Esophagus muscularis mucosa (tissue), 4 donors: ENCODE measurements around the gene ATG16L2.

Experiments
- EP300 ChIP-seq: sonication (generic); formaldehyde crosslinking; IDR thresholded peaks from one replicate; pipeline ENCODE4 v1.6.1; 2017; ENCODE audit warnings: antibody characterized with exemption
- POLR2A ChIP-seq: fragments of 450-650 bp; IDR thresholded peaks from one replicate; pipeline ENCODE4 v1.6.1; 2017; ENCODE audit warnings: antibody characterized with exemption, moderate library complexity, mild to moderate bottlenecking, low read depth
- POLR2AphosphoS5 ChIP-seq, 2 donors: sonication (generic); formaldehyde crosslinking; IDR thresholded peaks; one replicate each; pipeline ENCODE4 v1.6.1; 2017; ENCODE audit warnings: antibody characterized with exemption in 2 of 2
- TF ChIP-seq, protein P1 (sequence below), 3 experiments: fragments of 200-600 bp in 2 of 3; fragments of 450-650 bp in 1 of 3; sonication (generic) in 2 of 3; IDR thresholded peaks; one replicate each; pipeline ENCODE4 v1.5.1; 2017 to 2019; ENCODE audit warnings: antibody characterized with exemption in 3 of 3, mild to moderate bottlenecking in 2 of 3, moderate library complexity in 1 of 3

DNA sequence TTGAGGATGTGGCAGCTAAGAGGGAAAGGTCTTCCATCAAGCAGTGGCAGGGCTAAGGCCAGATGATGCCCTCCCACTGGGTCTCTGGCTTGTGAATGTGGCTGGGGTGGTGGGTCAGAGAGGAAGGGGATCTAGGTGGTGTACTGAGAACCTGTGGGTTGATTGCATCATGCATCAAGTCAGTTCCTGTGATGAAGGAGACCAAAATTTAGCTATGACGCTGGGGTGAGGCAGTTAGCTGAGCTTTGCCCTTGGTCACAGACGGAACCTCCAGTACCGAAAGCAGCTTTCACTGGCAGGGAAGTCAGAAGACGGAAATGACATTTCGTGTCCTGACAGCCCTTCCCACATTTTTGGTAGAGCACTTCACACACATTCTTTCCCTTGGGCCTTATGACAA lies 20.7 kb downstream of the ATG16L2 start:
- TF ChIP-seq, protein P1, sequence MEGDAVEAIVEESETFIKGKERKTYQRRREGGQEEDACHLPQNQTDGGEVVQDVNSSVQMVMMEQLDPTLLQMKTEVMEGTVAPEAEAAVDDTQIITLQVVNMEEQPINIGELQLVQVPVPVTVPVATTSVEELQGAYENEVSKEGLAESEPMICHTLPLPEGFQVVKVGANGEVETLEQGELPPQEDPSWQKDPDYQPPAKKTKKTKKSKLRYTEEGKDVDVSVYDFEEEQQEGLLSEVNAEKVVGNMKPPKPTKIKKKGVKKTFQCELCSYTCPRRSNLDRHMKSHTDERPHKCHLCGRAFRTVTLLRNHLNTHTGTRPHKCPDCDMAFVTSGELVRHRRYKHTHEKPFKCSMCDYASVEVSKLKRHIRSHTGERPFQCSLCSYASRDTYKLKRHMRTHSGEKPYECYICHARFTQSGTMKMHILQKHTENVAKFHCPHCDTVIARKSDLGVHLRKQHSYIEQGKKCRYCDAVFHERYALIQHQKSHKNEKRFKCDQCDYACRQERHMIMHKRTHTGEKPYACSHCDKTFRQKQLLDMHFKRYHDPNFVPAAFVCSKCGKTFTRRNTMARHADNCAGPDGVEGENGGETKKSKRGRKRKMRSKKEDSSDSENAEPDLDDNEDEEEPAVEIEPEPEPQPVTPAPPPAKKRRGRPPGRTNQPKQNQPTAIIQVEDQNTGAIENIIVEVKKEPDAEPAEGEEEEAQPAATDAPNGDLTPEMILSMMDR (IDR thresholded peaks at IDR 0.05): no peak
- no peak for TF ChIP-seq EP300
- TF ChIP-seq POLR2A: no peak
- TF ChIP-seq POLR2AphosphoS5 (IDR thresholded peaks at IDR 0.05): no peak
